Caki2 (cell line): Measurements from ENCODE around the gene VPS36. TPM values are rescaled to one million over a fixed set of nuclear protein-coding genes. Genes with fewer than 3 reads are reported as not detected.
"Not testable (repeated sequence)": the region's sequence is repeated elsewhere in the genome, so short reads cannot be mapped to it uniquely, and the experiment has no call there.

Experiments
- DNase-seq: peaks from one replicate; pipeline ENCODE4 v3.0.0-alpha.2; 2015; ENCODE audit warnings: low read depth
- in situ Hi-C: cut with HindIII; loops from 2 replicates; pipeline ENCODE4 v1.10.0; 2016; ENCODE audit warnings: low sequenced_read_pairs, low pct_unique_long_range_greater_than_20kb, mixed read lengths
- total RNA-seq: library from RNA; depleted of rRNA; stranded (reverse); fragments of >200 nt; shearing (Covaris generic); gene quantifications from 2 replicates; pipeline ENCODE4 v1.2.3, GENCODE V29; 2014; ENCODE audit warnings: low replicate concordance; rRNA removed

The VPS36 gene
- 9.1 and 9.3 TPM in 2 replicates for total RNA-seq

GRCh38 chr13:52450012-52450792, at the start of gene VPS36:
VPS36 (minus strand) TSS chr13:52450634; CDS start chr13:52450594, 40 bp downstream.
- in situ Hi-C loops = no loop called here

GRCh38 chr13:52497979-52498378, 47.5 kb upstream of the VPS36 start:
- in situ Hi-C loops, DNase-seq: not testable (repeated sequence)

More at GRCh38 chr13:52450012-52450792, at the start of gene VPS36:
- peak; percentile 89 for DNase-seq

- in situ Hi-C loops, DNase-seq: not testable (repeated sequence)
Measured at GRCh38 chr13:52494241-52494640, 43.8 kb upstream of the VPS36 start.

- DNase-seq = not testable (repeated sequence)
Measured at GRCh38 chr13:52491015-52491414, 40.6 kb upstream of the VPS36 start.

GRCh38 chr13:52488763-52489162, 38.3 kb upstream of the VPS36 start:
- in situ Hi-C loops, DNase-seq: not testable (repeated sequence)

More at GRCh38 chr13:52491015-52491414, 40.6 kb upstream of the VPS36 start:
- in situ Hi-C loops = not testable (repeated sequence)

GRCh38 chr13:52487078-52487477, 36.6 kb upstream of the VPS36 start:
- DNase-seq, in situ Hi-C loops: not testable (repeated sequence)

GRCh38 chr13:52480677-52481428, 30.4 kb upstream of the VPS36 start:
- not testable (repeated sequence) for DNase-seq

GRCh38 chr13:52468487-52468886, 18.1 kb upstream of the VPS36 start:
- in situ Hi-C loops = not testable (repeated sequence)

More at GRCh38 chr13:52480677-52481428, 30.4 kb upstream of the VPS36 start:
- in situ Hi-C loops = not testable (repeated sequence)

GRCh38 chr13:52463526-52463925, 13.1 kb upstream of the VPS36 start:
- DNase-seq = no peak
- in situ Hi-C loops = no loop called here

More at GRCh38 chr13:52468487-52468886, 18.1 kb upstream of the VPS36 start:
- not testable (repeated sequence) for DNase-seq

- DNase-seq = no peak
- in situ Hi-C loops = no loop called here
Measured at GRCh38 chr13:52461265-52461664, 10.8 kb upstream of the VPS36 start.

- in situ Hi-C loops = no loop called here
- peak; percentile 25 for DNase-seq
Measured at GRCh38 chr13:52459668-52460067, 9.2 kb upstream of the VPS36 start.

- peak; percentile 80 for DNase-seq
- in situ Hi-C loops = no loop called here
Measured at GRCh38 chr13:52455677-52456041, 5.2 kb upstream of the VPS36 start.

- peak; percentile 91 for DNase-seq
- in situ Hi-C loops = no loop called here
Measured at GRCh38 chr13:52454820-52455676, 4.6 kb upstream of the VPS36 start, which contains the start of gene CKAP2. CKAP2 (plus strand) TSS chr13:52455478; CDS start chr13:52455557, 79 bp downstream.

- in situ Hi-C loops = no loop called here
- peak; percentile 23 for DNase-seq
Measured at GRCh38 chr13:52454459-52454819, 4.0 kb upstream of the VPS36 start.

GRCh38 chr13:52452470-52452869, 2.0 kb upstream of the VPS36 start:
- in situ Hi-C loops = no loop called here
- DNase-seq = no peak

- no peak for DNase-seq
- in situ Hi-C loops = no loop called here
Measured at GRCh38 chr13:52451135-52451804, 836 bp upstream of the VPS36 start.

GRCh38 chr13:52450793-52451116, 321 bp upstream of the VPS36 start:
- DNase-seq = no peak
- in situ Hi-C loops = no loop called here
